Activated CD8-positive, alpha-beta memory T cell treated with anti-CD3 and anti-CD28 coated beads, Interleukin-2, amount 10 ng/mL, durations not matched to agents 7 days and 5 days (primary cell): Measurements from ENCODE around the gene B3GALT5. TPM values are rescaled to one million over a fixed set of nuclear protein-coding genes. Genes with fewer than 3 reads are reported as not detected.
"Not testable (repeated sequence)": the region's sequence is repeated elsewhere in the genome, so short reads cannot be mapped to it uniquely, and the experiment has no call there.

Experiments used
- ATAC-seq: fragments of 150-1000 bp; cut with Tn5 transposase; one replicate; pipeline ENCODE4 v1.10.0; 2021; ENCODE audit warnings: moderate library complexity
- CTCF ChIA-PET: fragments of 350-600 bp; sonication (Branson Sonifier 250); formaldehyde crosslinking; loops from one replicate; lab custom pipeline; 2021; ENCODE audit warnings: antibody characterized with exemption; lab: Charles Lee
- DNase-seq: peaks from one replicate; pipeline ENCODE4 v3.0.0-alpha.2; 2020
- H3K27ac Mint-ChIP-seq: one replicate; pipeline ENCODE4 v1.8.0; 2021; ENCODE audit warnings: mild to moderate bottlenecking, mixed read lengths
- H3K27me3 Mint-ChIP-seq: one replicate; pipeline ENCODE4 v1.8.0; 2021; ENCODE audit warnings: mixed read lengths
- H3K36me3 Mint-ChIP-seq: one replicate; pipeline ENCODE4 v1.8.0; 2021; ENCODE audit warnings: mild to moderate bottlenecking, mixed read lengths
- H3K4me1 Mint-ChIP-seq: one replicate; pipeline ENCODE4 v1.8.0; 2021; ENCODE audit warnings: mixed read lengths
- H3K4me3 Mint-ChIP-seq: one replicate; pipeline ENCODE4 v1.8.0; 2021; ENCODE audit warnings: mild to moderate bottlenecking, moderate library complexity, mixed read lengths
- H3K9me3 Mint-ChIP-seq: one replicate; pipeline ENCODE4 v1.8.0; 2022; ENCODE audit warnings: low read depth, mixed read lengths
- total RNA-seq, 2 experiments: library from RNA; stranded (reverse); gene quantifications; one replicate each; pipeline ENCODE4 v1.2.3, GENCODE V29; 2021

The B3GALT5 gene
- total RNA-seq, 2 experiments from 2014 or later, result not detected

- CTCF ChIA-PET, result no interaction called here
- ATAC-seq (no peak), DNase-seq (no peak)
- Mint-ChIP-seq H3K27me3 (no peaks in the 10 kb centered on the region), H3K4me3 (no peak overlapping the region), H3K36me3 (no peaks in the 10 kb centered on the region), H3K9me3 (no peaks in the 10 kb centered on the region), H3K4me1 (no peaks in the 10 kb centered on the region), H3K27ac (no peak overlapping the region)
Observed at GRCh38 chr21:39688010-39688409, 75.3 kb downstream of the B3GALT5 start.

GRCh38 chr21:39689860-39690259, 77.1 kb downstream of the B3GALT5 start:
- H3K27ac Mint-ChIP-seq, H3K9me3 Mint-ChIP-seq, H3K4me1 Mint-ChIP-seq: not testable (repeated sequence)

GRCh38 chr21:39690454-39690853, 77.7 kb downstream of the B3GALT5 start:
- ATAC-seq (no peak), DNase-seq (no peak)
- Mint-ChIP-seq H3K36me3 (no peaks in the 10 kb centered on the region), H3K9me3 (no peaks in the 10 kb centered on the region), H3K27me3 (no peaks in the 10 kb centered on the region), H3K4me1 (no peaks in the 10 kb centered on the region), H3K4me3 (no peak overlapping the region), H3K27ac (no peak overlapping the region)
- CTCF ChIA-PET, result no interaction called here

More at GRCh38 chr21:39689860-39690259, 77.1 kb downstream of the B3GALT5 start:
- H3K27me3 Mint-ChIP-seq, H3K4me3 Mint-ChIP-seq, DNase-seq, H3K36me3 Mint-ChIP-seq, CTCF ChIA-PET, ATAC-seq: not testable (repeated sequence)

GRCh38 chr21:39694750-39695149, 82.0 kb downstream of the B3GALT5 start:
- H3K27me3 Mint-ChIP-seq, result no peaks in the 10 kb centered on the region

GRCh38 chr21:39696196-39696595, 83.5 kb downstream of the B3GALT5 start:
- no peaks in the 10 kb centered on the region for H3K4me1 Mint-ChIP-seq
- no peak for DNase-seq
- no peak overlapping the region for H3K4me3 Mint-ChIP-seq
- no peaks in the 10 kb centered on the region for H3K36me3 Mint-ChIP-seq
- no peaks in the 10 kb centered on the region for H3K9me3 Mint-ChIP-seq
- no peak overlapping the region for H3K27ac Mint-ChIP-seq
- ATAC-seq, result no peak
- H3K27me3 Mint-ChIP-seq, result no peaks in the 10 kb centered on the region
- CTCF ChIA-PET, result no interaction called here

More at GRCh38 chr21:39694750-39695149, 82.0 kb downstream of the B3GALT5 start:
- no peaks in the 10 kb centered on the region for H3K9me3 Mint-ChIP-seq
- no peaks in the 10 kb centered on the region for H3K4me1 Mint-ChIP-seq
- no peak overlapping the region for H3K27ac Mint-ChIP-seq
- ATAC-seq (no peak), DNase-seq (no peak)
- H3K4me3 Mint-ChIP-seq, result no peak overlapping the region
- CTCF ChIA-PET, result no interaction called here
- H3K36me3 Mint-ChIP-seq, result no peaks in the 10 kb centered on the region

GRCh38 chr21:39696618-39697017, 83.9 kb downstream of the B3GALT5 start:
- Mint-ChIP-seq H3K27me3 (no peaks in the 10 kb centered on the region), H3K36me3 (no peaks in the 10 kb centered on the region), H3K27ac (no peak overlapping the region), H3K9me3 (no peaks in the 10 kb centered on the region), H3K4me1 (no peaks in the 10 kb centered on the region), H3K4me3 (no peak overlapping the region)
- DNase-seq, result no peak
- CTCF ChIA-PET, result no interaction called here
- ATAC-seq, result no peak

- H3K36me3 Mint-ChIP-seq, result no peaks in the 10 kb centered on the region
- no peaks in the 10 kb centered on the region for H3K4me1 Mint-ChIP-seq
- H3K4me3 Mint-ChIP-seq, result no peak overlapping the region
- ATAC-seq (no peak), DNase-seq (no peak)
- no peaks in the 10 kb centered on the region for H3K27me3 Mint-ChIP-seq
- no peak overlapping the region for H3K27ac Mint-ChIP-seq
- CTCF ChIA-PET, result no interaction called here
- no peaks in the 10 kb centered on the region for H3K9me3 Mint-ChIP-seq
Observed at GRCh38 chr21:39700318-39700717, 87.6 kb downstream of the B3GALT5 start.

- no peaks in the 10 kb centered on the region for H3K9me3 Mint-ChIP-seq
- CTCF ChIA-PET, result no interaction called here
- H3K27me3 Mint-ChIP-seq, result no peaks in the 10 kb centered on the region
- H3K4me1 Mint-ChIP-seq, result no peaks in the 10 kb centered on the region
- H3K36me3 Mint-ChIP-seq, result no peaks in the 10 kb centered on the region
- no peak overlapping the region for H3K27ac Mint-ChIP-seq
- DNase-seq, result no peak
- no peak for ATAC-seq
- no peak overlapping the region for H3K4me3 Mint-ChIP-seq
Observed at GRCh38 chr21:39703578-39703977, 90.8 kb downstream of the B3GALT5 start.

- Mint-ChIP-seq H3K9me3 (no peaks in the 10 kb centered on the region), H3K4me1 (no peaks in the 10 kb centered on the region), H3K27ac (no peak overlapping the region), H3K4me3 (no peak overlapping the region), H3K27me3 (no peaks in the 10 kb centered on the region), H3K36me3 (no peaks in the 10 kb centered on the region)
- CTCF ChIA-PET, result no interaction called here
- no peak for DNase-seq
- no peak for ATAC-seq
Observed at GRCh38 chr21:39705849-39706248, 93.1 kb downstream of the B3GALT5 start.

GRCh38 chr21:39707316-39707715, 94.6 kb downstream of the B3GALT5 start:
- DNase-seq (no peak), ATAC-seq (no peak)
- Mint-ChIP-seq H3K27ac (no peak overlapping the region), H3K36me3 (no peaks in the 10 kb centered on the region), H3K27me3 (no peaks in the 10 kb centered on the region), H3K4me3 (no peak overlapping the region), H3K4me1 (no peaks in the 10 kb centered on the region), H3K9me3 (no peaks in the 10 kb centered on the region)
- CTCF ChIA-PET, result no interaction called here

GRCh38 chr21:39710866-39711265, 98.1 kb downstream of the B3GALT5 start:
- Mint-ChIP-seq H3K4me1 (no peaks in the 10 kb centered on the region), H3K36me3 (no peaks in the 10 kb centered on the region), H3K4me3 (no peak overlapping the region), H3K27me3 (no peaks in the 10 kb centered on the region), H3K9me3 (no peaks in the 10 kb centered on the region), H3K27ac (no peak overlapping the region)
- no peak for DNase-seq
- CTCF ChIA-PET, result no interaction called here
- no peak for ATAC-seq

GRCh38 chr21:39712273-39712672, 99.5 kb downstream of the B3GALT5 start:
- H3K4me1 Mint-ChIP-seq, result no peaks in the 10 kb centered on the region
- ATAC-seq (no peak), DNase-seq (no peak)
- H3K4me3 Mint-ChIP-seq, result no peak overlapping the region
- H3K27me3 Mint-ChIP-seq, result no peaks in the 10 kb centered on the region
- no peak overlapping the region for H3K27ac Mint-ChIP-seq
- H3K36me3 Mint-ChIP-seq, result no peaks in the 10 kb centered on the region
- CTCF ChIA-PET, result no interaction called here
- H3K9me3 Mint-ChIP-seq, result no peaks in the 10 kb centered on the region

- no peaks in the 10 kb centered on the region for H3K27me3 Mint-ChIP-seq
- no peak for ATAC-seq
- no peak overlapping the region for H3K4me3 Mint-ChIP-seq
- H3K4me1 Mint-ChIP-seq, result no peaks in the 10 kb centered on the region
- CTCF ChIA-PET, result interaction anchor here (4.3 kb wide), 1 partner anchor 195 kb away, joined by 32 read pairs; no protein-coding TSS in a partner anchor
- DNase-seq, result no peak
- no peaks in the 10 kb centered on the region for H3K9me3 Mint-ChIP-seq
- H3K27ac Mint-ChIP-seq, result no peak overlapping the region
- no peaks in the 10 kb centered on the region for H3K36me3 Mint-ChIP-seq
Observed at GRCh38 chr21:39712976-39713375, 100.2 kb downstream of the B3GALT5 start.

- no peak for DNase-seq
- H3K27me3 Mint-ChIP-seq, result peaks cover 2% of the 10 kb centered on the region
- no peaks in the 10 kb centered on the region for H3K36me3 Mint-ChIP-seq
- ATAC-seq, result no peak
- no peaks in the 10 kb centered on the region for H3K4me1 Mint-ChIP-seq
- H3K9me3 Mint-ChIP-seq, result no peaks in the 10 kb centered on the region
- no peak overlapping the region for H3K4me3 Mint-ChIP-seq
- H3K27ac Mint-ChIP-seq, result no peak overlapping the region
- CTCF ChIA-PET, result interaction anchor here (0.9 to 4.3 kb wide), 2 partner anchors 192 to 196 kb away, joined by 3 to 32 read pairs; no protein-coding TSS in a partner anchor
Observed at GRCh38 chr21:39713905-39714304, 101.2 kb downstream of the B3GALT5 start.

- no peaks in the 10 kb centered on the region for H3K36me3 Mint-ChIP-seq
- no peaks in the 10 kb centered on the region for H3K4me1 Mint-ChIP-seq
- peaks cover 2% of the 10 kb centered on the region for H3K27me3 Mint-ChIP-seq
- CTCF ChIA-PET, result interaction anchor here (0.9 to 4.3 kb wide), 2 partner anchors 192 to 197 kb away, joined by 3 to 32 read pairs; no protein-coding TSS in a partner anchor
- H3K9me3 Mint-ChIP-seq, result no peaks in the 10 kb centered on the region
- H3K27ac Mint-ChIP-seq, result no peak overlapping the region
- no peak for ATAC-seq
- DNase-seq, result no peak
- no peak overlapping the region for H3K4me3 Mint-ChIP-seq
Observed at GRCh38 chr21:39714331-39714730, 101.6 kb downstream of the B3GALT5 start.
